Sigmoid colon (tissue), 7 donors: ENCODE results near the gene NRXN3. TPM values are rescaled to one million over a fixed set of nuclear protein-coding genes. Genes with fewer than 3 reads are reported as not detected.

Experiments used
- DNase-seq: peaks from one replicate; pipeline ENCODE4 v3.0.0-alpha.2; 2019
- H3K27ac ChIP-seq, 4 donors: fragments of 200-600 bp; sonication (generic); one replicate each; pipeline ENCODE4 v1.5.1; 2016 to 2019; ENCODE audit warnings: mild to moderate bottlenecking in 1 of 4
- H3K27me3 ChIP-seq, 3 donors: fragments of 200-600 bp; sonication (generic); one replicate each; pipeline ENCODE4 v1.5.1; 2019; ENCODE audit warnings: mild to moderate bottlenecking in 1 of 3
- H3K36me3 ChIP-seq, 4 donors: fragments of 200-600 bp; sonication (generic); one replicate each; pipeline ENCODE4 v1.5.1; 2016 to 2019
- H3K4me1 ChIP-seq, 4 donors: fragments of 200-600 bp; sonication (generic); one replicate each; pipeline ENCODE4 v1.5.1; 2017 to 2019
- H3K4me3 ChIP-seq, 4 donors: fragments of 200-600 bp; sonication (generic); one replicate each; pipeline ENCODE4 v1.5.1; 2017 to 2019; ENCODE audit warnings: mild to moderate bottlenecking in 2 of 4, moderate library complexity in 1 of 4
- H3K9me3 ChIP-seq, 4 donors: fragments of 200-600 bp in 3 of 4; sonication (generic) in 3 of 4; one replicate each; pipeline versions ENCODE4 v1.5.1 to v1.6.1; 2013 to 2019
- CTCF ChIP-seq, 4 experiments: fragments of 450-650 bp in 3 of 4; fragments of 200-600 bp in 1 of 4; IDR thresholded peaks; one replicate each; pipeline ENCODE4 v1.5.1; 2016 to 2019; ENCODE audit warnings: antibody characterized with exemption in 4 of 4, mild to moderate bottlenecking in 3 of 4, moderate library complexity in 2 of 4
- EP300 ChIP-seq, 4 donors: sonication (generic); formaldehyde crosslinking; IDR thresholded peaks; one replicate each; pipeline ENCODE4 v1.6.1; 2017; ENCODE audit warnings: antibody characterized with exemption in 4 of 4
- POLR2A ChIP-seq, 2 donors: fragments of 450-650 bp; IDR thresholded peaks; one replicate each; pipeline ENCODE4 v1.6.1; 2016; ENCODE audit warnings: antibody characterized with exemption in 2 of 2, mild to moderate bottlenecking in 2 of 2, moderate library complexity in 2 of 2
- POLR2AphosphoS5 ChIP-seq, 4 donors: sonication (generic); formaldehyde crosslinking; IDR thresholded peaks; one replicate each; pipeline ENCODE4 v1.6.1; 2017; ENCODE audit warnings: antibody characterized with exemption in 4 of 4
- WGBS, 2 donors: extraction: QIAGEN DNeasy Blood & Tissue Kit; methylation state at CpG; one replicate each; pipeline ENCODE4 v1.1.7; 2013; 5-methylcytosine and 5-hydroxymethylcytosine counted together
- intact Hi-C: fragments of 100-400 bp; cut with DNase I; formaldehyde crosslinking; loops from one replicate; pipeline ENCODE4 v1.15.1; 2023
- polyA plus RNA-seq, 3 donors: library from polyadenylated mRNA; stranded (reverse); fragments of 200-250 nt; gene quantifications; one replicate each; pipeline ENCODE4 v1.2.3, GENCODE V29; 2013
- total RNA-seq, 4 donors: library from RNA; depleted of rRNA; stranded (reverse); fragments of >200 nt; gene quantifications; one replicate each; pipeline ENCODE4 v1.1.0, GENCODE V29; 2016
- donor health status: healthy with polysubstance abuse.
- donor health status: Bipolar disorder and iron deficiency.
- donor health status: healthy.

The NRXN3 gene
- total and polyA plus RNA-seq, 7 donors, result 0.23 to 46.3 (median 23.2) TPM

GRCh38 chr14:78153064-78153341 is 17.2 kb upstream of the NRXN3 start:
- H3K9me3 ChIP-seq, result no peaks in the 10 kb centered on the region
- no peak for TF ChIP-seq POLR2AphosphoS5 (IDR thresholded peaks at IDR 0.05)
- intact Hi-C loops, result no loop called here

GRCh38 chr14:78154827-78155226 is 15.3 kb upstream of the NRXN3 start:
- Histone ChIP-seq H3K27ac (no peak overlapping the region), H3K4me1 (no peaks in the 10 kb centered on the region), H3K36me3 (no peaks in the 10 kb centered on the region), H3K4me3 (no peak overlapping the region), H3K27me3 (peaks cover 0 to 4% (median 0%) of the 10 kb centered on the region in 3 donors), H3K9me3 (no peaks in the 10 kb centered on the region)
- WGBS, 2 donors, result 72 to 78% methylated on average over 2 of the region's 2 CpGs
- DNase-seq, result no peak
- TF ChIP-seq CTCF (IDR thresholded peaks at IDR 0.05) (no peak), POLR2AphosphoS5 (IDR thresholded peaks at IDR 0.05) (no peak), EP300 (IDR thresholded peaks at IDR 0.05) (no peak), POLR2A (IDR thresholded peaks at IDR 0.05) (no peak)
- intact Hi-C loops, result no loop called here

More at GRCh38 chr14:78153064-78153341, 17.2 kb upstream of the NRXN3 start:
- peaks cover 0 to 4% (median 0%) of the 10 kb centered on the region in 3 donors for H3K27me3 ChIP-seq
- H3K4me1 ChIP-seq, result no peaks in the 10 kb centered on the region
- H3K36me3 ChIP-seq, result no peaks in the 10 kb centered on the region
- DNase-seq, result no peak
- no peak overlapping the region for H3K27ac ChIP-seq
- no peak overlapping the region for H3K4me3 ChIP-seq

- Histone ChIP-seq H3K4me1 (no peaks in the 10 kb centered on the region), H3K27me3 (peaks cover 0 to 4% (median 0%) of the 10 kb centered on the region in 3 donors), H3K36me3 (no peaks in the 10 kb centered on the region), H3K27ac (no peak overlapping the region), H3K4me3 (no peak overlapping the region), H3K9me3 (no peaks in the 10 kb centered on the region)
- intact Hi-C loops, result no loop called here
- WGBS, 2 donors, result 88 to 92% methylated on average over 2 of the region's 2 CpGs
- DNase-seq, result no peak
- TF ChIP-seq CTCF (IDR thresholded peaks at IDR 0.05) (no peak), EP300 (IDR thresholded peaks at IDR 0.05) (no peak), POLR2A (IDR thresholded peaks at IDR 0.05) (no peak), POLR2AphosphoS5 (IDR thresholded peaks at IDR 0.05) (no peak)
These were observed 14.0 kb upstream of the NRXN3 start for GRCh38 chr14:78156196-78156595.

GRCh38 chr14:78157494-78158437 is 12.4 kb upstream of the NRXN3 start:
- H3K27me3 ChIP-seq, result peaks cover 0 to 5% (median 0%) of the 10 kb centered on the region in 3 donors
- DNase-seq, result no peak
- 38 to 44% methylated on average over 15 of the region's 15 CpGs for WGBS, 2 donors
- H3K9me3 ChIP-seq, result no peaks in the 10 kb centered on the region
- H3K4me3 ChIP-seq, result no peak overlapping the region
- TF ChIP-seq CTCF (IDR thresholded peaks at IDR 0.05), result no peak
- TF ChIP-seq POLR2AphosphoS5 (IDR thresholded peaks at IDR 0.05), result no peak
- TF ChIP-seq POLR2A (IDR thresholded peaks at IDR 0.05), result no peak
- TF ChIP-seq EP300 (IDR thresholded peaks at IDR 0.05), result no peak
- no peaks in the 10 kb centered on the region for H3K4me1 ChIP-seq
- H3K27ac ChIP-seq, result no peak overlapping the region
- H3K36me3 ChIP-seq, result no peaks in the 10 kb centered on the region
- intact Hi-C loops, result no loop called here

- no peaks in the 10 kb centered on the region for H3K36me3 ChIP-seq
- H3K9me3 ChIP-seq, result no peaks in the 10 kb centered on the region
- WGBS, 2 donors, result 76% methylated on average over 5 of the region's 5 CpGs
- no peak overlapping the region for H3K4me3 ChIP-seq
- no peak for TF ChIP-seq POLR2A (IDR thresholded peaks at IDR 0.05)
- TF ChIP-seq POLR2AphosphoS5 (IDR thresholded peaks at IDR 0.05), result no peak
- no peak for TF ChIP-seq CTCF (IDR thresholded peaks at IDR 0.05)
- no peak for TF ChIP-seq EP300 (IDR thresholded peaks at IDR 0.05)
- intact Hi-C loops, result no loop called here
- DNase-seq, result no peak
- H3K27ac ChIP-seq, result no peak overlapping the region
- peaks cover 0 to 8% (median 0%) of the 10 kb centered on the region in 3 donors for H3K27me3 ChIP-seq
- no peaks in the 10 kb centered on the region for H3K4me1 ChIP-seq
These were observed 8.0 kb upstream of the NRXN3 start for GRCh38 chr14:78162202-78162601.
